Naive thymus-derived CD4-positive, alpha-beta T cell (primary cell): ENCODE measurements around the gene WFS1. TPM values are rescaled to one million over a fixed set of nuclear protein-coding genes. Genes with fewer than 3 reads are reported as not detected.
A peak's percentile ranks its signal among the peaks of the same experiment; 100 is the strongest.

Experiments
- ATAC-seq: fragments of 150-1000 bp; cut with Tn5 transposase; 2 replicates; pipeline ENCODE4 v1.10.0; 2021; ENCODE audit warnings: mild to moderate bottlenecking, moderate library complexity
- CTCF ChIA-PET: fragments of 350-600 bp; sonication (Branson Sonifier 250); formaldehyde crosslinking; loops from one replicate; lab custom pipeline; 2021; ENCODE audit warnings: antibody characterized with exemption; lab: Charles Lee
- POLR2A ChIA-PET: fragments of 350-600 bp; sonication (Branson Sonifier 250); formaldehyde crosslinking; loops from one replicate; lab custom pipeline; 2021; ENCODE audit warnings: antibody characterized with exemption, inconsistent platforms; lab: Charles Lee
- DNase-seq, 9 donors: peaks; one replicate each; pipeline versions ENCODE4 v3.0.0 to v3.0.0-alpha.2; 2020 to 2022; ENCODE audit warnings: mixed read lengths in 1 of 9
- H3K27ac ChIP-seq: one replicate; pipeline ENCODE4 v1.7.0; 2013; ENCODE audit warnings: mild to moderate bottlenecking, low read depth, low read length, moderate library complexity
- H3K27me3 ChIP-seq, 2 donors: one replicate each; pipeline ENCODE4 v1.7.0; 2013; ENCODE audit warnings: low read length in 2 of 2, mild to moderate bottlenecking in 2 of 2, moderate library complexity in 2 of 2; ENCODE audit not compliant: control insufficient read depth in 2 of 2, insufficient read depth in 2 of 2
- H3K36me3 ChIP-seq, 3 experiments: 1 replicate in 2 of 3; 2 replicates in 1 of 3; pipeline ENCODE4 v1.7.0; 2013; ENCODE audit warnings: low read length in 3 of 3, mild to moderate bottlenecking in 3 of 3, moderate library complexity in 1 of 3; ENCODE audit not compliant: insufficient read depth in 3 of 3, control insufficient read depth in 2 of 3
- H3K4me1 ChIP-seq, 2 donors: one replicate each; pipeline ENCODE4 v1.7.0; 2013; ENCODE audit warnings: low read length in 2 of 2, mild to moderate bottlenecking in 2 of 2, moderate library complexity in 1 of 2; ENCODE audit not compliant: control insufficient read depth in 2 of 2, insufficient read depth in 2 of 2
- H3K4me3 ChIP-seq: 2 replicates; pipeline ENCODE4 v1.7.0; 2013; ENCODE audit warnings: mild to moderate bottlenecking, low read length
- H3K9me3 ChIP-seq, 3 experiments: 1 replicate in 2 of 3; 2 replicates in 1 of 3; pipeline ENCODE4 v1.7.0; 2013; ENCODE audit warnings: low read length in 3 of 3; ENCODE audit not compliant: control insufficient read depth in 2 of 3
- H3K27ac Mint-ChIP-seq, 9 donors: one replicate each; pipeline ENCODE4 v1.8.0; 2020 to 2022; ENCODE audit warnings: mixed read lengths in 9 of 9, mild to moderate bottlenecking in 8 of 9, moderate library complexity in 5 of 9, inconsistent platforms in 2 of 9
- H3K27me3 Mint-ChIP-seq, 5 donors: one replicate each; pipeline ENCODE4 v1.8.0; 2021 to 2022; ENCODE audit warnings: mixed read lengths in 5 of 5, mild to moderate bottlenecking in 1 of 5
- H3K36me3 Mint-ChIP-seq, 5 donors: one replicate each; pipeline ENCODE4 v1.8.0; 2020 to 2022; ENCODE audit warnings: mixed read lengths in 5 of 5, mild to moderate bottlenecking in 3 of 5, inconsistent platforms in 1 of 5
- H3K4me1 Mint-ChIP-seq, 7 donors: one replicate each; pipeline ENCODE4 v1.8.0; 2020 to 2022; ENCODE audit warnings: mixed read lengths in 7 of 7, mild to moderate bottlenecking in 3 of 7, inconsistent platforms in 1 of 7
- H3K4me3 Mint-ChIP-seq, 10 donors: one replicate each; pipeline ENCODE4 v1.8.0; 2020 to 2022; ENCODE audit warnings: mild to moderate bottlenecking in 10 of 10, mixed read lengths in 10 of 10, moderate library complexity in 6 of 10, inconsistent platforms in 2 of 10
- H3K9me3 Mint-ChIP-seq, 11 donors: one replicate each; pipeline ENCODE4 v1.8.0; 2020 to 2022; ENCODE audit warnings: mixed read lengths in 11 of 11, mild to moderate bottlenecking in 4 of 11, inconsistent platforms in 1 of 11, moderate library complexity in 1 of 11
- intact Hi-C, 2 donors: fragments of 100-400 bp; cut with micrococcal nuclease; formaldehyde crosslinking; loops; one replicate each; pipeline ENCODE4 v1.15.1; 2023
- polyA plus RNA-seq, 2 donors: library from polyadenylated mRNA; unstranded; fragments of 300-500 nt; fragmentation: Illumina TruSeq; gene quantifications; one replicate each; pipeline ENCODE4 v1.2.3, GENCODE V29; 2021
- total RNA-seq, 6 experiments: library from RNA in 5 of 6; stranded (reverse) in 5 of 6; gene quantifications; 1 replicate in 5 of 6; 2 replicates in 1 of 6; pipeline ENCODE4 v1.2.3 and lab custom pipeline; 2021 to 2026

The WFS1 gene
- total and polyA plus RNA-seq, 7 experiments from 2014 or later: 2.8 to 6.7 (median 4.4) TPM

- ChIA-PET CTCF (no interaction called here), POLR2A (no interaction called here)
- no peak for DNase-seq
- no peaks in the 10 kb centered on the region for H3K36me3 ChIP-seq
- ATAC-seq: no peak
- H3K4me1 ChIP-seq: peaks cover 0 to 16% of the 10 kb centered on the region in 2 donors
- H3K27me3 Mint-ChIP-seq: peaks cover 49 to 68% (median 50%) of the 10 kb centered on the region in 5 donors
- peaks cover 0 to 7% (median 0%) of the 10 kb centered on the region in 3 experiments for H3K9me3 ChIP-seq
- H3K4me1 Mint-ChIP-seq: peaks cover 4 to 22% (median 12%) of the 10 kb centered on the region in 7 donors
- H3K4me3 Mint-ChIP-seq: peak overlapping the region in 2 of 10 donors; percentile 45 to 76
- H3K36me3 Mint-ChIP-seq: no peaks in the 10 kb centered on the region
- H3K27ac Mint-ChIP-seq: peak overlapping the region in 1 of 9 donors; percentile 71
- H3K27me3 ChIP-seq: no peaks in the 10 kb centered on the region
- H3K9me3 Mint-ChIP-seq: peaks cover 0 to 21% (median 0%) of the 10 kb centered on the region in 11 donors
- no peak overlapping the region for H3K27ac ChIP-seq
- intact Hi-C loops: loop anchor here in 1 of 2 donors (10.0 kb wide), 1 partner anchor 207 kb away; no protein-coding TSS in a partner anchor
- no peak overlapping the region for H3K4me3 ChIP-seq
Measured at GRCh38 chr4:6337331-6337935, 67.8 kb downstream of the WFS1 start.

- Mint-ChIP-seq H3K9me3 (peaks cover 0 to 19% (median 0%) of the 10 kb centered on the region in 11 donors), H3K27me3 (peaks cover 41 to 67% (median 50%) of the 10 kb centered on the region in 5 donors), H3K4me3 (peak overlapping the region in 2 of 10 donors; percentile 45 to 76), H3K36me3 (no peaks in the 10 kb centered on the region), H3K4me1 (peaks cover 4 to 22% (median 12%) of the 10 kb centered on the region in 7 donors), H3K27ac (peak overlapping the region in 1 of 9 donors; percentile 63)
- Histone ChIP-seq H3K9me3 (peaks cover 0 to 7% (median 0%) of the 10 kb centered on the region in 3 experiments), H3K27ac (no peak overlapping the region), H3K4me3 (no peak overlapping the region), H3K27me3 (no peaks in the 10 kb centered on the region), H3K4me1 (peaks cover 0 to 16% of the 10 kb centered on the region in 2 donors), H3K36me3 (no peaks in the 10 kb centered on the region)
- DNase-seq (no peak), ATAC-seq (no peak)
- intact Hi-C loops: loop anchor here in 1 of 2 donors (10.0 kb wide), 1 partner anchor 206 kb away; no protein-coding TSS in a partner anchor
- ChIA-PET CTCF (interaction anchor here (1.9 kb wide), 1 partner anchor 11 kb away, joined by 4 read pairs; no protein-coding TSS in a partner anchor), POLR2A (no interaction called here)
Measured at GRCh38 chr4:6338175-6338950, 68.7 kb downstream of the WFS1 start.

GRCh38 chr4:6338951-6339817, 69.5 kb downstream of the WFS1 start:
- Mint-ChIP-seq H3K4me1 (peaks cover 4 to 22% (median 12%) of the 10 kb centered on the region in 7 donors), H3K9me3 (peaks cover 0 to 11% (median 0%) of the 10 kb centered on the region in 11 donors), H3K27me3 (peaks cover 37 to 64% (median 46%) of the 10 kb centered on the region in 5 donors), H3K27ac (no peak overlapping the region), H3K4me3 (peak overlapping the region in 2 of 10 donors; percentile 29 to 44), H3K36me3 (no peaks in the 10 kb centered on the region)
- H3K4me1 ChIP-seq: peaks cover 0 to 16% of the 10 kb centered on the region in 2 donors
- H3K27me3 ChIP-seq: no peaks in the 10 kb centered on the region
- H3K4me3 ChIP-seq: no peak overlapping the region
- no peak for ATAC-seq
- DNase-seq: no peak
- no peaks in the 10 kb centered on the region for H3K36me3 ChIP-seq
- ChIA-PET POLR2A (no interaction called here), CTCF (interaction anchor here (1.9 kb wide), 1 partner anchor 12 kb away, joined by 4 read pairs; no protein-coding TSS in a partner anchor)
- H3K9me3 ChIP-seq: peaks cover 0 to 3% (median 0%) of the 10 kb centered on the region in 3 experiments
- H3K27ac ChIP-seq: no peak overlapping the region
- intact Hi-C loops: loop anchor here in 1 of 2 donors (10.0 kb wide), 1 partner anchor 206 kb away; no protein-coding TSS in a partner anchor

- Histone ChIP-seq H3K9me3 (no peaks in the 10 kb centered on the region), H3K4me3 (no peak overlapping the region), H3K4me1 (peaks cover 0 to 16% of the 10 kb centered on the region in 2 donors), H3K27ac (no peak overlapping the region), H3K27me3 (no peaks in the 10 kb centered on the region), H3K36me3 (no peaks in the 10 kb centered on the region)
- peak overlapping the region in 2 of 9 donors; percentile 18 to 36 for H3K27ac Mint-ChIP-seq
- no peak for DNase-seq
- CTCF ChIA-PET: interaction anchor here (1.9 kb wide), 1 partner anchor 13 kb away, joined by 4 read pairs; no protein-coding TSS in a partner anchor
- peaks cover 4 to 22% (median 12%) of the 10 kb centered on the region in 7 donors for H3K4me1 Mint-ChIP-seq
- no peak for ATAC-seq
- H3K27me3 Mint-ChIP-seq: peaks cover 34 to 60% (median 50%) of the 10 kb centered on the region in 5 donors
- peaks cover 0 to 5% (median 0%) of the 10 kb centered on the region in 11 donors for H3K9me3 Mint-ChIP-seq
- peak overlapping the region in 1 of 10 donors; percentile 29 for H3K4me3 Mint-ChIP-seq
- POLR2A ChIA-PET: no interaction called here
- intact Hi-C loops: loop anchor here in 1 of 2 donors (10.0 kb wide), 1 partner anchor 205 kb away; no protein-coding TSS in a partner anchor
- H3K36me3 Mint-ChIP-seq: no peaks in the 10 kb centered on the region
Measured at GRCh38 chr4:6339818-6340445, 70.3 kb downstream of the WFS1 start.

DNA sequence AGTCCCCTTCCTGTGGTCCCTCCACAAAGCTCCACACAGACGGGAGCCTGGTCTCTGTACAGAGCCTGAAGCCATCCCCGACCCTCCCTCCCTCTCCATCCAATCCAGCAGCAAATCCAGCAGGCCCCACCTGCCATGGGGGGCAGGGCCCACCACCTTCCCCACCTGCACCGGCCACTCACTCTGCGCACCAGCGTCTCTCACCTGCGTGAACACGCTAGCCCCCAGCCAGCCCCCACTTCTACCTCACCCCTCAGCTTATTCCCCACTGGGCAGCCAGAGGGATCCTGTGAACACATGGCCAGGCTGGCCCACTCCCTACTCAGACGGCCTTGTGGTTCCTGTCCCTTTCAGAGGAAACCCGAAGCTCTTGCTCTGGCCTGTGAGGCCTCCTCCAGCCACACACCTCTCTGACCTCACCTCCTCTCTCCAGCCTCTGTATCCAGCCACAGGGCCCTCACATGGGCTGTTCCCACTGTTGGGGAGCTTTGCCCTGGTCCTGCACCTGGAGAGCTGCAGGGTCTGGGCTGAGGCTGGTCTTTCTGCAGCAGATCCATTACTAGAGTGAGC, 70.9 kb downstream of the WFS1 start:
- Histone ChIP-seq H3K9me3 (no peaks in the 10 kb centered on the region), H3K36me3 (no peaks in the 10 kb centered on the region), H3K4me3 (no peak overlapping the region), H3K27ac (no peak overlapping the region), H3K27me3 (no peaks in the 10 kb centered on the region), H3K4me1 (peaks cover 0 to 16% of the 10 kb centered on the region in 2 donors)
- intact Hi-C loops: no loop called here
- peaks cover 29 to 54% (median 45%) of the 10 kb centered on the region in 5 donors for H3K27me3 Mint-ChIP-seq
- no peaks in the 10 kb centered on the region for H3K36me3 Mint-ChIP-seq
- POLR2A ChIA-PET: no interaction called here
- peaks cover 0 to 3% (median 0%) of the 10 kb centered on the region in 11 donors for H3K9me3 Mint-ChIP-seq
- no peak overlapping the region for H3K4me3 Mint-ChIP-seq
- ATAC-seq (no peak), DNase-seq (no peak)
- H3K27ac Mint-ChIP-seq: peak overlapping the region in 1 of 9 donors; percentile 36
- peaks cover 4 to 22% (median 12%) of the 10 kb centered on the region in 7 donors for H3K4me1 Mint-ChIP-seq
- CTCF ChIA-PET: interaction anchor here (1.2 kb wide), 1 partner anchor 13 kb away, joined by 3 read pairs; no protein-coding TSS in a partner anchor
